Stimulated activated memory B cell treated with anti-CD40 and anti-IgM and Interleukin-4, amounts not matched to agents 10 μg/mL and 1 μg/mL and 100 μg/mL, for 72 hours (primary cell): Measurements from ENCODE around the gene SEC24C.
"Not testable (repeated sequence)": the region's sequence is repeated elsewhere in the genome, so short reads cannot be mapped to it uniquely, and the experiment has no call there.

ENCODE experiments used
- ATAC-seq: fragments of 150-1000 bp; cut with Tn5 transposase; 2 replicates; pipeline ENCODE4 v1.10.0; 2021
- H3K27ac Mint-ChIP-seq: one replicate; pipeline ENCODE4 v1.8.0; 2022; ENCODE audit warnings: mild to moderate bottlenecking, mixed read lengths
- H3K27me3 Mint-ChIP-seq: one replicate; pipeline ENCODE4 v1.8.0; 2022; ENCODE audit warnings: mixed read lengths
- H3K36me3 Mint-ChIP-seq: one replicate; pipeline ENCODE4 v1.8.0; 2022; ENCODE audit warnings: mixed read lengths
- H3K4me1 Mint-ChIP-seq: one replicate; pipeline ENCODE4 v1.8.0; 2022; ENCODE audit warnings: mixed read lengths
- H3K4me3 Mint-ChIP-seq: one replicate; pipeline ENCODE4 v1.8.0; 2022; ENCODE audit warnings: mild to moderate bottlenecking, moderate library complexity, mixed read lengths
- H3K9me3 Mint-ChIP-seq: one replicate; pipeline ENCODE4 v1.8.0; 2022; ENCODE audit warnings: mixed read lengths

SEC24C gene

GRCh38 chr10:73790886-73791625 lies 46.9 kb downstream of the SEC24C start:
- no peaks in the 10 kb centered on the region for H3K9me3 Mint-ChIP-seq
- H3K4me3 Mint-ChIP-seq: no peak overlapping the region
- no peak overlapping the region for H3K27ac Mint-ChIP-seq
- ATAC-seq: no peak
- H3K4me1 Mint-ChIP-seq: peaks cover 28% of the 10 kb centered on the region
- peaks cover 67% of the 10 kb centered on the region for H3K36me3 Mint-ChIP-seq
- H3K27me3 Mint-ChIP-seq: no peaks in the 10 kb centered on the region

DNA sequence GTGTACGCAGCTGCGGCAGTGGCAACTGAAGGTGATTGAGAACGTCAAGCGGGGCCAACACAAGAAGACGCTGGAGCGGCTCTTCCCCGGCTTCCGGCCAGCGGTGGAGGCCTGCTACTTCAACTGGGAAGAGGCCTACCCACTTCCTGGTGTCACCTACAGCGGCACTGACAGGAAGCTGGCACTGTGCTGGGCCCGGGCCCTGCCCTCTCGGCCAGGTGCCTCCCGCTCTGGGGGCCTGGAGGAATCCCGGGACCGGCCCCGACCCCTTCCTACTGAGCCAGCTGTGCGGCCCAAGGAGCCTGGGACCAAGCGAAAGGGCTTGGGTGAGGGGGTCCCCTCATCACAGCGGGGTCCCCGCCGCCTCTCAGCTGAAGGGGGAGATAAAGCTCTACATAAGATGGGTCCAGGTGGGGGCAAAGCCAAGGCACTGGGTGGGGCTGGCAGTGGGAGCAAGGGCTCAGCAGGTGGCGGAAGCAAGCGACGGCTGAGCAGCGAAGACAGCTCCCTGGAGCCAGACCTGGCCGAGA lies 47.8 kb downstream of the SEC24C start:
- Mint-ChIP-seq H3K36me3 (peaks cover 74% of the 10 kb centered on the region), H3K27ac (no peak overlapping the region), H3K4me3 (no peak overlapping the region), H3K4me1 (peaks cover 22% of the 10 kb centered on the region), H3K9me3 (no peaks in the 10 kb centered on the region), H3K27me3 (no peaks in the 10 kb centered on the region)
- ATAC-seq: no peak

DNA sequence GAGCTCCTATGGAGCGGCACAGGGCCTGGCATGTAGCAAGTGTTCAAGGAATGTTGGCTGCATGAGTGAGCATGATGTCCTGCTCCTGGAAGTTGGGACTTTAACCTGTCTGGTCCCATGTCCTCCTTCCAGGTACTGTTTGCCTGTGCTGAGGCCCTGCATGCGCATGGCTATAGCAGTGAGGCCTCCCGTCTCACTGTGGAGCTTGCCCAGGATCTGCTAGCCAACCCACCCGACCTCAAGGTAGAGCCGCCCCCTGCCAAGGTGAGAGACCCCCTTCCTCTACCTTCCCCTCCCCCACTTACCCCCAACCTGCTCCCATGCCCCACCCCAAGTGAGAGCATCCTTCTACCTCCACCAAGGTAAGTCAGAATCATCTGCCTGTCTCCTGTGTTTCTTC lies 49.3 kb downstream of the SEC24C start:
- peaks cover 10% of the 10 kb centered on the region for H3K4me1 Mint-ChIP-seq
- no peaks in the 10 kb centered on the region for H3K27me3 Mint-ChIP-seq
- no peak for ATAC-seq
- H3K36me3 Mint-ChIP-seq: peaks cover 87% of the 10 kb centered on the region
- H3K9me3 Mint-ChIP-seq: no peaks in the 10 kb centered on the region
- no peak overlapping the region for H3K27ac Mint-ChIP-seq
- H3K4me3 Mint-ChIP-seq: no peak overlapping the region

- H3K27ac Mint-ChIP-seq, H3K4me3 Mint-ChIP-seq, ATAC-seq, H3K27me3 Mint-ChIP-seq, H3K9me3 Mint-ChIP-seq, H3K4me1 Mint-ChIP-seq: not testable (repeated sequence)
- peaks cover 74% of the 10 kb centered on the region for H3K36me3 Mint-ChIP-seq
Observed at GRCh38 chr10:73795491-73795890, 51.3 kb downstream of the SEC24C start.

GRCh38 chr10:73796035-73796434 lies 51.9 kb downstream of the SEC24C start:
- H3K27ac Mint-ChIP-seq, ATAC-seq, H3K4me3 Mint-ChIP-seq, H3K4me1 Mint-ChIP-seq, H3K27me3 Mint-ChIP-seq, H3K9me3 Mint-ChIP-seq: not testable (repeated sequence)
- H3K36me3 Mint-ChIP-seq: peaks cover 72% of the 10 kb centered on the region

- Mint-ChIP-seq H3K9me3 (no peaks in the 10 kb centered on the region), H3K27me3 (no peaks in the 10 kb centered on the region), H3K4me1 (no peaks in the 10 kb centered on the region), H3K4me3 (no peak overlapping the region), H3K36me3 (peaks cover 72% of the 10 kb centered on the region), H3K27ac (no peak overlapping the region)
- ATAC-seq: no peak
Observed at GRCh38 chr10:73796766-73797165, 52.6 kb downstream of the SEC24C start.

DNA sequence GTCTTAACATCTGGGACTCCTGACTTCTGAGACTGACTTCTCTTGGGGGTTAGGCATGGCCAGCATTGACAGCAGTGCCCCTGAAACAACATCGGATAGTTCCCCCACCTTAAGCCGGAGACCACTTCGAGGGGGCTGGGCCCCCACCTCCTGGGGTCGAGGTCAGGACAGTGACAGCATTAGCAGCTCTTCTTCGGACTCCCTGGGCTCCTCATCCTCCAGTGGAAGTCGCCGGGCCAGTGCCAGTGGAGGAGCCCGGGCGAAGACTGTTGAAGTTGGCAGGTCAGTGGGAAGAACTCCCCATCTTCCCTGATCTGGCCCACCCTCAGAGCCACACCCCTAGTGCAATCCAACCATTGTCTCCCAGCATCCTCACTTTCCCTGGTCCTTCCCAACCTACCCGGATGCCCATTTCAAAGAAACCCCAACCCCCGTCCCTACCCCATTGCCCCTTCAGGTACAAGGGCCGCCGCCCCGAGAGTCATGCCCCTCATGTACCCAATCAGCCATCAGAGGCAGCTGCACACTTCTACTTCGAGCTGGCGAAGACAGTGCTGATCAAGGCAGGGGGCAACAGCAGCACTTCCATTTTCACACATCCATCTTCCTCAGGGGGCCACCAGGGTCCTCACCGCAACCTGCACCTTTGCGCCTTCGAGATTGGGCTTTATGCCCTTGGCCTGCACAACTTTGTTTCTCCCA lies 53.3 kb downstream of the SEC24C start:
- no peak overlapping the region for H3K4me3 Mint-ChIP-seq
- H3K27ac Mint-ChIP-seq: no peak overlapping the region
- H3K36me3 Mint-ChIP-seq: peaks cover 67% of the 10 kb centered on the region
- no peak for ATAC-seq
- no peaks in the 10 kb centered on the region for H3K27me3 Mint-ChIP-seq
- no peaks in the 10 kb centered on the region for H3K4me1 Mint-ChIP-seq
- H3K9me3 Mint-ChIP-seq: no peaks in the 10 kb centered on the region

GRCh38 chr10:73798087-73798486 lies 53.9 kb downstream of the SEC24C start:
- Mint-ChIP-seq H3K27ac (no peak overlapping the region), H3K9me3 (no peaks in the 10 kb centered on the region), H3K4me3 (no peak overlapping the region), H3K36me3 (peaks cover 67% of the 10 kb centered on the region), H3K27me3 (no peaks in the 10 kb centered on the region), H3K4me1 (peaks cover 4% of the 10 kb centered on the region)
- no peak for ATAC-seq

GRCh38 chr10:73798927-73799560 lies 54.9 kb downstream of the SEC24C start:
- H3K4me1 Mint-ChIP-seq: peaks cover 14% of the 10 kb centered on the region
- ATAC-seq: no peak

DNA sequence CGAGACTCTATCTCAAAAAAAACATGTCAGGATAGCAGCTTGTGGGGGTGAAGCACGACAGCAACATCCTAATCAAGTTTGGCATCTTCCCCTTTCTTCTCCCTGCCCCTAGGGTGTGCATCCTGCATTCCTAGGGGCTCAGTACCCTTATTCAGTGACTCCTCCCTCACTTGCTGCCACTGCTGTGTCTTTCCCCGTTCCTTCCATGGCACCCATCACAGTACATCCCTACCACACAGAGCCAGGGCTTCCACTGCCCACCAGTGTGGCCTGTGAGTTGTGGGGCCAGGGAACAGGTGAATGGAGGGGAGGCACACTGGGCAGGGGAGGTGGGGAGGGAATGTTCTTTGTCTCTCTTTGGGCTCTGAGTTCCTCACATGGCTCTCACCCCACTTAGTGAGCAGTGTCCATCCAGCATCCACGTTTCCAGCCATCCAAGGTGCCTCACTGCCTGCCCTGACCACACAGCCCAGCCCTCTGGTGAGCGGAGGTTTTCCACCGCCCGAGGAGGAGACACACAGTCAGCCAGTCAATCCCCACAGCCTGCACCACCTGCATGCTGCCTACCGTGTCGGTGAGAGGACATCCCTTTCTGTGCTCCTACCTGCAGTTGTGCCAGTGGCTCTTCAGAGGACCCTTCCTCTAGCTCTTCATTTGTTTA lies 55.9 kb downstream of the SEC24C start:
- Mint-ChIP-seq H3K36me3 (peaks cover 61% of the 10 kb centered on the region), H3K4me3 (no peak overlapping the region), H3K27ac (no peak overlapping the region), H3K4me1 (peaks cover 18% of the 10 kb centered on the region), H3K27me3 (no peaks in the 10 kb centered on the region), H3K9me3 (no peaks in the 10 kb centered on the region)
- ATAC-seq: no peak

More at GRCh38 chr10:73798927-73799560, 54.9 kb downstream of the SEC24C start:
- Mint-ChIP-seq H3K9me3 (no peaks in the 10 kb centered on the region), H3K27me3 (no peaks in the 10 kb centered on the region), H3K36me3 (peaks cover 67% of the 10 kb centered on the region), H3K27ac (no peak overlapping the region), H3K4me3 (no peak overlapping the region)

- Mint-ChIP-seq H3K4me3 (no peak overlapping the region), H3K27me3 (no peaks in the 10 kb centered on the region), H3K9me3 (no peaks in the 10 kb centered on the region), H3K4me1 (peaks cover 20% of the 10 kb centered on the region), H3K27ac (no peak overlapping the region), H3K36me3 (peaks cover 57% of the 10 kb centered on the region)
- ATAC-seq: no peak
Observed at GRCh38 chr10:73800560-73801252, 56.5 kb downstream of the SEC24C start.

DNA sequence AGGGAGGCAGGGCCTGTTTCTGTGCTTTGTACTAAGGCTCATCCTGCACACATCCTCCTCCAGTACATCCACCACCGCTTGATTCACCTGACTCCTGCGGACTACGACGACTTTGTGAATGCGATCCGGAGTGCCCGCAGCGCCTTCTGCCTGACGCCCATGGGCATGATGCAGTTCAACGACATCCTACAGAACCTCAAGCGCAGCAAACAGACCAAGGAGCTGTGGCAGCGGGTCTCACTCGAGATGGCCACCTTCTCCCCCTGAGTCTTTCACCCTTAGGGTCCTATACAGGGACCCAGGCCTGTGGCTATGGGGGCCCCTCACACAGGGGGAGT lies 57.0 kb downstream of the SEC24C start:
- Mint-ChIP-seq H3K27me3 (no peaks in the 10 kb centered on the region), H3K27ac (no peak overlapping the region), H3K36me3 (peaks cover 57% of the 10 kb centered on the region), H3K4me3 (no peak overlapping the region), H3K4me1 (peaks cover 25% of the 10 kb centered on the region), H3K9me3 (no peaks in the 10 kb centered on the region)
- ATAC-seq: no peak

DNA sequence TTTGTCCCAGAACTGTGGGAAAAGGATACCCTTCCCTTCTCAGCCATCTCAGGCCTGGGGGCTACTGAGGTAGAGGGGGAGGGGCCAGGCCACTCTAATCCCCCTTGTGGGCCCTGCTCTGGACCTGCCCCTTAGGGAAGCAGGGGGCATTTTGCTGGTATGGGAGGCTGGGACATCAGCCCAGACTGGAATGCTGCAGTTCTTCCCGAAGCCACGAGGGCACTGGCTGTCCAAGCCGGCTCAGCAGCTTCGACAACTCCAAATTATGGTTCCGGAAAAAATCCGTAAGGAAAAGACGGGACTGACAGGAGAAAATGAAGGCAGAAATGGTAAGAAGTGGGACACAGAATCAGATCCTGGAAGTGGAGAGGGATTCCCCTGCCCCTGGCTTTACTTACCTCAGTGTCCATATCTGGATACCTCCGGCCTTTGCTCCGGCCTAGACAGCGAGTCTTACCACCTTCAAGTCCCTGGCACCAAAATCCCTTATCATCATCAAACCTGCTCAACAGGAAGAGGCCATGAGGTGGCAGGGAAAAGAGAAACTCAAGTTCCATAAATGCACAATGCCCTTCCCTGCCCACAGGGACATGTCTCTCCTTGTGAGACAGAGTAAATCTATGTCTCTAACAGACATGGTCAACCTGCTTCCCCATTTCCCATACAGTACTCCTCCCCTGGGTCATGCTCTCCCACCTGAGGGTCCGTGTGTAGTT lies 58.3 kb downstream of the SEC24C start:
- H3K9me3 Mint-ChIP-seq: no peaks in the 10 kb centered on the region
- H3K4me1 Mint-ChIP-seq: peaks cover 37% of the 10 kb centered on the region
- peak overlapping the region; percentile 80 for H3K27ac Mint-ChIP-seq
- H3K4me3 Mint-ChIP-seq: no peak overlapping the region
- ATAC-seq: no peak
- H3K36me3 Mint-ChIP-seq: peaks cover 59% of the 10 kb centered on the region
- H3K27me3 Mint-ChIP-seq: no peaks in the 10 kb centered on the region

DNA sequence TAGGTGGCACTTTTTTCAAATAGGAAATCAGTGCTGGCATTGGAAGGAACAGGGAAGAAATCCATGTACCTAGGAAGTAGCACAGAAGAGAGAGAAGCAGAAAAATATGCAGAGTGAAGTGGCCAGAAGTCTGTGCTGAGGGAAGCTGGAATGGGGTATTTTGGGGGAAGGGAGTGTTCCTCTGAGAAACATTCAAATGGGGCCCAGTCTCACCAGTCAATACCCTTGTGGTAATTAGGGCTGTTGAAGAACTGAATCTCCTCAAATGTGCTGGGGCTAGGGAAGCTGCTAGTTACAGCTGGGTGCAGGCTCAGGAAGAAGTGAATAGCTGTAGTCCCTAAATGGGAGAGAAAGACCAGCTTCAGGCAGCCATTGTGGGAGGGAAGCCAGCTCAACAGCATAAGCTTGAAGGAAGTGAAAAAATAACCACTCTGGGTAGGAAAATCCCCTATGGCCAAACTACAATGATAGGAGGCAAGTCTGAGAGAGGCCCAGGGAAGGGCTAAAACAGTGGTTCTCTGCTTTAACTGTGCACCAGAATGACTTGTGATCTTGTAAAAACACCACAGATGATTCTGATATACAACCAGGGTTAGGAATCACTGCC lies 59.6 kb downstream of the SEC24C start:
- ATAC-seq: peak; percentile 87
- H3K36me3 Mint-ChIP-seq: peaks cover 54% of the 10 kb centered on the region
- H3K27ac Mint-ChIP-seq: peak overlapping the region; percentile 80
- H3K27me3 Mint-ChIP-seq: no peaks in the 10 kb centered on the region
- peak overlapping the region; percentile 21 for H3K4me3 Mint-ChIP-seq
- H3K9me3 Mint-ChIP-seq: no peaks in the 10 kb centered on the region
- H3K4me1 Mint-ChIP-seq: peaks cover 51% of the 10 kb centered on the region
